ENCODE measurements around the gene MEX3D.

Gene MEX3D

GRCh38 chr19:1518471-1518870, 49.7 kb downstream of the MEX3D start:
- TF ChIP-seq REST (IDR thresholded peaks at IDR 0.05; ENCODE audit: insufficient replicate concordance, low read depth) (no peak), POLR2AphosphoS5 (IDR thresholded peaks at IDR 0.05; ENCODE audit: low read depth) (no peak), CTCF (IDR thresholded peaks at IDR 0.05; ENCODE audit: insufficient read depth, low read length) (no peak), SPI1 (IDR thresholded peaks at IDR 0.05; ENCODE audit: borderline replicate concordance, low read depth) (no peak), GABPA (IDR thresholded peaks at IDR 0.05; ENCODE audit: low read depth) (no peak)
- no peak overlapping the region for H3K27ac ChIP-seq (replicated peaks)
- H3K27me3 ChIP-seq (ENCODE audit: insufficient read depth, poor library complexity, severe bottlenecking): peaks cover 11% of the 10 kb centered on the region
- DNase-seq (ENCODE audit: low read depth in 1 of 2, low spot score in 1 of 2): no peak
- H3K4me3 ChIP-seq (replicated peaks; ENCODE audit: insufficient read depth, low read length): no peak overlapping the region

- Histone ChIP-seq H3K27ac (replicated peaks) (no peak overlapping the region), H3K4me3 (replicated peaks; ENCODE audit: insufficient read depth, low read length) (no peak overlapping the region), H3K27me3 (ENCODE audit: insufficient read depth, poor library complexity, severe bottlenecking) (peaks cover 15% of the 10 kb centered on the region)
- no peak for TF ChIP-seq POLR2AphosphoS5 (IDR thresholded peaks at IDR 0.05; ENCODE audit: low read depth)
- no peak for DNase-seq (ENCODE audit: low read depth in 1 of 2, low spot score in 1 of 2)
Measured at GRCh38 chr19:1516395-1516753, 51.8 kb downstream of the MEX3D start.

- TF ChIP-seq REST (IDR thresholded peaks at IDR 0.05; ENCODE audit: insufficient replicate concordance, low read depth) (no peak), CTCF (IDR thresholded peaks at IDR 0.05; ENCODE audit: insufficient read depth, low read length) (no peak), POLR2AphosphoS5 (IDR thresholded peaks at IDR 0.05; ENCODE audit: low read depth) (no peak), SPI1 (IDR thresholded peaks at IDR 0.05; ENCODE audit: borderline replicate concordance, low read depth) (no peak), GABPA (IDR thresholded peaks at IDR 0.05; ENCODE audit: low read depth) (no peak)
- no peak overlapping the region for H3K4me3 ChIP-seq (replicated peaks; ENCODE audit: insufficient read depth, low read length)
- no peak overlapping the region for H3K27ac ChIP-seq (replicated peaks)
- no peak for DNase-seq (ENCODE audit: low read depth in 1 of 2, low spot score in 1 of 2)
- H3K27me3 ChIP-seq (ENCODE audit: insufficient read depth, poor library complexity, severe bottlenecking): peaks cover 22% of the 10 kb centered on the region
Measured at GRCh38 chr19:1514986-1515721, 53.0 kb downstream of the MEX3D start.

- Histone ChIP-seq H3K4me3 (replicated peaks; ENCODE audit: insufficient read depth, low read length) (no peak overlapping the region), H3K27ac (replicated peaks) (no peak overlapping the region), H3K27me3 (ENCODE audit: insufficient read depth, poor library complexity, severe bottlenecking) (peaks cover 24% of the 10 kb centered on the region)
- no peak for DNase-seq (ENCODE audit: low read depth in 1 of 2, low spot score in 1 of 2)
- no peak for TF ChIP-seq GABPA (IDR thresholded peaks at IDR 0.05; ENCODE audit: low read depth)
Measured at GRCh38 chr19:1514295-1514661, 53.8 kb downstream of the MEX3D start.
